Measurements from ENCODE around the gene PLET1. TPM values are rescaled to one million over a fixed set of nuclear protein-coding genes. Genes with fewer than 3 reads are reported as not detected.

PLET1 gene
- total and polyA plus RNA-seq, 2 of the 8 experiments (the other 6 are each of a cell fraction or from before 2014, with no cell fraction given): not detected

GRCh38 chr11:112277029-112277428 lies 16.4 kb upstream of the PLET1 start:
- Histone ChIP-seq H3K18ac (ENCODE audit: extremely low read depth, low read length) (no peak overlapping the region), H3K9me3 (ENCODE audit: insufficient read depth in 2 of 2, low read depth in 1 of 2, low read length in 1 of 2) (no peaks in the 10 kb centered on the region), H3K36me3 (ENCODE audit: control insufficient read depth in 2 of 4, insufficient read depth in 4 of 4, low read length in 3 of 4) (no peaks in the 10 kb centered on the region), H3K23me2 (ENCODE audit: low read depth, low read length) (peaks cover 2% of the 10 kb centered on the region; the same call in 1 of the 2 replicates), H3K79me2 (ENCODE audit: control insufficient read depth in 1 of 2, insufficient read depth in 2 of 2, low read length in 2 of 2) (no peaks in the 10 kb centered on the region), H2BK15ac (ENCODE audit: low read length) (no peak overlapping the region), H3K4me2 (ENCODE audit: insufficient read depth in 1 of 2, low read depth in 2 of 2, low read length in 2 of 2) (no peak overlapping the region), H3K27ac (ENCODE audit: low read depth, low read length) (no peak overlapping the region), H3K4me3 (ENCODE audit: extremely low read depth in 1 of 4, insufficient read depth in 2 of 4, low read depth in 3 of 4, low read length in 4 of 4) (no peak overlapping the region), H3K9ac (replicated peaks in 1 of 4; ENCODE audit: extremely low read depth in 1 of 4, low read depth in 3 of 4, low read length in 3 of 4) (no peak overlapping the region), H2BK120ac (replicated peaks; ENCODE audit: low read depth, low read length) (no peak overlapping the region), H4K20me1 (replicated peaks in 1 of 2; ENCODE audit: control insufficient read depth in 1 of 2, insufficient read depth in 2 of 2, low read length in 2 of 2) (no peaks in the 10 kb centered on the region), H2BK5ac (ENCODE audit: low read depth, low read length) (no peak overlapping the region), H4K5ac (ENCODE audit: insufficient read length, low read depth, low read length) (no peak overlapping the region), H4K8ac (ENCODE audit: extremely low read depth, insufficient read depth, low read length) (no peak overlapping the region), H3K4ac (replicated peaks; ENCODE audit: insufficient read length, low read depth, low read length) (no peak overlapping the region), H3K27me3 (replicated peaks in 1 of 4; ENCODE audit: control insufficient read depth in 3 of 4, extremely low read depth in 1 of 4, insufficient read depth in 3 of 4, low read length in 3 of 4) (peaks cover 0 to 4% (median 2%) of the 10 kb centered on the region in 4 experiments; a peak in 2 of 7 replicates), H2AFZ (ENCODE audit: low read length) (no peak overlapping the region), H3K23ac (ENCODE audit: insufficient read length) (no peak overlapping the region), H4K91ac (replicated peaks; ENCODE audit: insufficient read length, low read length) (no peak overlapping the region), H2AK5ac (ENCODE audit: low read depth, low read length) (no peak overlapping the region), H3K79me1 (ENCODE audit: low read depth, low read length) (no peaks in the 10 kb centered on the region), H3K14ac (ENCODE audit: insufficient read length) (no peak overlapping the region), H2BK12ac (ENCODE audit: low read depth, low read length) (no peak overlapping the region), H3K4me1 (replicated peaks in 1 of 4; ENCODE audit: control insufficient read depth in 3 of 4, insufficient read depth in 4 of 4, low read length in 3 of 4) (peaks cover 0 to 4% (median 1%) of the 10 kb centered on the region in 4 experiments; a peak in 4 of 7 replicates), H2BK20ac (ENCODE audit: low read length) (no peak overlapping the region), H3K56ac (replicated peaks; ENCODE audit: insufficient read length, low read depth, low read length) (no peak overlapping the region)
- 92% methylated on average over 1 of the region's 1 CpG; no CpG with 5 or more reads in 1 of the 2 experiments for WGBS, 2 experiments (ENCODE audit: extremely low coverage in 1 of 2, insufficient coverage in 1 of 2, insufficient read length in 1 of 2, insufficient replicate concordance in 2 of 2, low coverage in 1 of 2, low lambda C conversion rate in 2 of 2, missing lambda C conversion rate in 1 of 2)
- FAIRE-seq (no peak), DNase-seq (ENCODE audit: low read depth in 1 of 2, low spot score in 2 of 2) (no peak)
- ChIA-PET POLR2A (ENCODE audit: partially characterized antibody) (interaction anchor here (1.1 kb wide), 1 partner anchor 51 kb away, joined by 4 read pairs; the partner anchor contains the start of gene PTS), CTCF (ENCODE audit: partially characterized antibody) (interaction anchor here (1.1 to 14.7 kb wide), 4 partner anchors 8 to 62 kb away, joined by 3 to 257 read pairs (median 4); no protein-coding TSS in a partner anchor)
- TF ChIP-seq JUND (IDR thresholded peaks at IDR 0.05; ENCODE audit: low read length) (no peak), SIRT6 (IDR thresholded peaks at IDR 0.05; ENCODE audit: low read length) (no peak), CEBPB (IDR thresholded peaks at IDR 0.05; ENCODE audit: low read depth, low read length) (no peak), BCL11A (IDR thresholded peaks at IDR 0.05; ENCODE audit: low read depth in 2 of 2, low read length in 2 of 2) (no peak), TCF12 (IDR thresholded peaks at IDR 0.05; ENCODE audit: low read depth, low read length) (no peak), CHD2 (IDR thresholded peaks at IDR 0.05; ENCODE audit: low read length) (no peak)
- TF ChIP-seq, protein P1, sequence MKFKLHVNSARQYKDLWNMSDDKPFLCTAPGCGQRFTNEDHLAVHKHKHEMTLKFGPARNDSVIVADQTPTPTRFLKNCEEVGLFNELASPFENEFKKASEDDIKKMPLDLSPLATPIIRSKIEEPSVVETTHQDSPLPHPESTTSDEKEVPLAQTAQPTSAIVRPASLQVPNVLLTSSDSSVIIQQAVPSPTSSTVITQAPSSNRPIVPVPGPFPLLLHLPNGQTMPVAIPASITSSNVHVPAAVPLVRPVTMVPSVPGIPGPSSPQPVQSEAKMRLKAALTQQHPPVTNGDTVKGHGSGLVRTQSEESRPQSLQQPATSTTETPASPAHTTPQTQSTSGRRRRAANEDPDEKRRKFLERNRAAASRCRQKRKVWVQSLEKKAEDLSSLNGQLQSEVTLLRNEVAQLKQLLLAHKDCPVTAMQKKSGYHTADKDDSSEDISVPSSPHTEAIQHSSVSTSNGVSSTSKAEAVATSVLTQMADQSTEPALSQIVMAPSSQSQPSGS (IDR thresholded peaks at IDR 0.05; ENCODE audit: low read length): no peak
